HG02759 (cell line): Measurements from ENCODE around the gene SPNS1.
A peak's percentile ranks its signal among the peaks of the same experiment; 100 is the strongest.

Experiments
- ATAC-seq: cut with Tn5 transposase; IDR thresholded peaks from one replicate; pipeline ENCODE4 v1.9.1; 2021; ENCODE audit warnings: mild to moderate bottlenecking, moderate library complexity; ENCODE audit not compliant: unreplicated experiment

Gene SPNS1

DNA sequence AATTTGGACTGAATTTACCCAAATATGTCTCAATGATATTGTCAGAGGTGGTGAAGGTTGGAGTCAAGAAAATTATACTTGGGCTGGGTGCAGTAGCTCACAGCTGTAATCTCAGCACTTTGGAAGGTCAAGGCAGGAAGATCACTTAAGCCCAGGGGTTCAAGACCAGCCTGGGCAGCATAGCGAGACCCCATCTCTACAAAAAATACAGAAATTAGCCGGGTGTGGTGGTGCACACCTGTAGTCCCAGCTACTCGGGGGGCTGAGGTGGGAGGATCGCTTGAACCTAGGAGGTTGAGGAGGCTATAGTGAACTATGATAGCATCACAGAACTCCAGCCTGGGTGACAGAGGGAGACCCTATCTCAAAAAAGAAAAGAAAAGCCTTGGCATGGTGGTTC lies 51.2 kb downstream of the SPNS1 start:
- ATAC-seq: no peak

DNA sequence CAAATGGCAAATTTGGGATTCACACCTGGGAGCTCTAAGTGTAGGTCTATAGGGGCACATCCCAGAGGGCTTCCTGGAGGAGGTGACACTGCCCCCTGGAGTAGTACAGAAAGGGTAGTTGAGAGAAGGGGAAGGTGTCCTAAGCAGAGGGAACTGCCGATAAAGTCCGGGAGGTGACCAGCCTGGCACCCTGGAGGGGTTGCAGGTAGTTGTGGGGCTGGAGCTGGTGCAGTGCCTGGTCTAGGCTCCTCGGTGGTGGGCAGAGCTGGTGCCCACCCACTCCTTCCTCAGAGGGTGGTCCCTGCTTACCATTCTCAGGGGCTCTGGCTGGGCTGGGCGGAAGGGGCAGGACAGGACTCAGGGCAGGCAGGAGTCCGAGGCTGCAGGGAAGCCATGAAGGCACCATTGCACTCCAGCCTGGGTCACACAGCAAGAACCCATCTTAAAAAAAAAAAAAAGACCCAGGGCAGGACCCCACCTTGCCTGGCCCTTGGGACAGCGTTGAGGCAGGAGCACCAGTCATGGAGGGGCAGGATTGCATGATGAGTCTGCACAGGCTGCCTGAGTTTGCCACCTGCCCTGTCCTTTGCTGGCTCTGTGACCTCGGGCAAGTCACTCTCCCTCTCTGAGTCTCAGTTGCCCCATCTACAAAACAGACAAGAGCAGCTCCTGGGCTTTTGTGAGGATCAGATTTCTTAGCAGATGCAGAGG lies 54.0 kb downstream of the SPNS1 start:
- ATAC-seq: no peak

DNA sequence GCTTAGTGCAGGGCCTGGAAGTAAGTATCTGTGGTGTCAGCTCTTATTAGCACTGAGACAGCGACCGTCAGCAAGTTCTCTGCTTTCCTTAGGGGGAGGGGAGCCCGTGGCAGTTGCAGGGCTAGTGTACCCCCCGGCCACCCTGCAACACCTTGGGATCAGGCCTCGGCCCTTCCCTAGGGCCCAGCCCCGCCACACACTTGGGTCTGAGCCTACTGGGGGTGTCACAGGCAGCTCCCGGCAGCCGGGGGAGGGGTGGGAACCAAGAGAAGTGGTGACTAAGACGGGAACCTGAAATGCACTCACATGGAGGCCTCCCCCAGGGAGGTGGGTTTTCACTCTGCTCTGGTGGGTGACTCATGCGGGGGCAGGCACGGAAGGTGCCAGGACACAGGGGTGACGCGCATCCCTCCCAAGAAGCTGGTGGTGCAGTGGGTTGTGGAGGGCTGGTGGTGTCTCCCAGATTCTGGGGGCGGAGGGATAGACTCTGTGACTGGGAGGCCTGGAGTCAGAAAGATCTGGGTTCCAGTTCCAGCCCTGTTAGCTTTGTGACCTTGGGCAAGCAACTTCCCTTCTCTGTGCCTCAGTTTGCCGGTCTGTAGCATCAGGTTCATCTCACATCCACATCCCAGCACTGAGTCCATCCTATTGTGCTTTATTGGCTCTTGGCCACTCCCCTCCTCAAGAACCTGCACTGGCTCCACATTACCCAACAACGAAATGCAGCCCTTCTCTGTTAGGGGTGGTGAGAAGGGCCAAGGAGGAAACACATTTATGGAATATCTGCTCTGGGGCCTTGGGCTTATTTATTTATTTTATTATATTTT lies 54.8 kb downstream of the SPNS1 start:
- peak; percentile 67 for ATAC-seq

DNA sequence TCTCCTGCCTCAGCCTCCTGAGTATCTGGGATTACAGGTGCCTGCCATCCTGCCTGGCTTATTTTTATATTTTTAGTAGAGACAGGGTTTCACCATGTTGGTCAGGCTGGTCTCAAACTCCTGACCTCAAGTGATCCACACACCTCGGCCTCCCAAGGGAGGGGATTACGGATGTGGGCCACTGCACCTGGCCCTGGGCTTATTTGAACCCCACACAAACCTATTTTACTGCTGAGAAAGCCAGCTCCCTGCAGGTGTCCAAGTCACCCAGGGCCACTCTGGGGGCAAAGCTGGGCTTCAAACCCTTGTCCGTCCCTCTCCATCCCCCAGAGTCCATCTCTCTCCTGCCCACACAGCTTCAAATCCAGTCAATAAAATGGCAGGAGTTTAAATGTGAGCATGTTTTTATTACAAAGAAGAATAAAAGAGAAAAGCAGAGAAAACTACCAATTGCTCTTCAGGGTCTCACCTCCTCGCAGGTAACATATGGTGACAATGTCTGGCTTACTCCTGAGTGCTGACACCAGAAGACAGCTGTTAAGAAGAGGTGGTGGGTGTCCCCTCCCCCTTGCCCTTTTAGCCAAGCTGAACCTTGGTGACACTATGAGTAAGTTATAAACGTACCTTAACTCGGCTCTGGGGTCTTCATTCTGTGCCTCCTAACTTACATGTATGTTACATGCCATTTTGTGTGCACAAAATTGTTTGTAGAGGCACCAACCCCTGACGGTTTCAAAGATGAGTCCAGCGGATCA lies 55.7 kb downstream of the SPNS1 start:
- ATAC-seq: no peak
